HG03095 (cell line): ENCODE measurements around the gene CFAP100.

Experiments
- ATAC-seq: cut with Tn5 transposase; IDR thresholded peaks from one replicate; pipeline ENCODE4 v1.9.1; 2021; ENCODE audit warnings: moderate library complexity; ENCODE audit not compliant: unreplicated experiment

The CFAP100 gene

GRCh38 chr3:126399351-126399735 lies 4.6 kb downstream of the CFAP100 start:
- ATAC-seq, result peak; percentile 61

- ATAC-seq, result no peak
These were observed 5.0 kb downstream of the CFAP100 start for GRCh38 chr3:126399756-126400155.

- ATAC-seq, result no peak
These were observed 7.0 kb downstream of the CFAP100 start for GRCh38 chr3:126401611-126402160.

GRCh38 chr3:126402178-126402577 lies 7.5 kb downstream of the CFAP100 start:
- no peak for ATAC-seq

GRCh38 chr3:126402666-126403302 lies 8.1 kb downstream of the CFAP100 start:
- ATAC-seq, result no peak

- no peak for ATAC-seq
These were observed 11.9 kb downstream of the CFAP100 start for GRCh38 chr3:126406389-126407296.

- ATAC-seq, result no peak
These were observed 12.8 kb downstream of the CFAP100 start for GRCh38 chr3:126407412-126408044.

GRCh38 chr3:126408099-126408498 lies 13.4 kb downstream of the CFAP100 start:
- ATAC-seq, result no peak

GRCh38 chr3:126412841-126413692 lies 18.4 kb downstream of the CFAP100 start:
- ATAC-seq, result no peak

- ATAC-seq, result no peak
These were observed 19.0 kb downstream of the CFAP100 start for GRCh38 chr3:126413693-126414080.

- ATAC-seq, result no peak
These were observed 19.7 kb downstream of the CFAP100 start for GRCh38 chr3:126414406-126414805.

GRCh38 chr3:126414961-126415660 lies 20.4 kb downstream of the CFAP100 start:
- ATAC-seq, result no peak

- no peak for ATAC-seq
These were observed 21.2 kb downstream of the CFAP100 start for GRCh38 chr3:126415661-126416591.

- no peak for ATAC-seq
These were observed 22.2 kb downstream of the CFAP100 start for GRCh38 chr3:126416943-126417342.

GRCh38 chr3:126417515-126417914 lies 22.8 kb downstream of the CFAP100 start:
- ATAC-seq, result no peak

GRCh38 chr3:126417981-126418530 lies 23.3 kb downstream of the CFAP100 start:
- ATAC-seq, result no peak

GRCh38 chr3:126418661-126419131 lies 24.0 kb downstream of the CFAP100 start:
- no peak for ATAC-seq

- no peak for ATAC-seq
These were observed 24.5 kb downstream of the CFAP100 start for GRCh38 chr3:126419151-126419703.
